Measurements from ENCODE around the gene ADAMTS16. TPM values are rescaled to one million over a fixed set of nuclear protein-coding genes. Genes with fewer than 3 reads are reported as not detected.

Gene ADAMTS16
- total and polyA plus RNA-seq, 2 experiments from 2014 or later, result 0.11 TPM

DNA sequence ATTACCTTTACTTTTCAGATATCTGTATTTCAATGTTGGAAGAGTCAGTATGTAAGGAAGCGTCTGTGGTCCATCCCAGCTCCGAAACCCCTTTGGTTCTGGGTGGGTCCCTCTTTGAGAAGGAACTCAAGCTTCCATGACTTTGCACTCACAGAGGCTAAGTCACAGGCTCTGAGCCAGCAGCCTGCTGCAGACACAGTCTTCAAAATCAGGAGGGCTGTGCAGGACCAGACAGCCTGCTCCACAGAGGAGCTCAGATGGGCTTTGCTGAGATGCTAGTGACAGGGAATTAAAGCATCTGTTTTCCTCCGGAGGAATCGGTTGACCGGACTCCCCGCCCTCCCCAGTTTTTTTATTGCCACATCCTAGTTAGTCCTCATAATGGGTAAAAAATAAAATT lies 155.9 kb downstream of the ADAMTS16 start:
- TF ChIP-seq EZH2phosphoT487 (IDR thresholded peaks at IDR 0.05; ENCODE audit: insufficient read depth, low read depth) (no peak), EZH2 (IDR thresholded peaks at IDR 0.05; ENCODE audit: insufficient read depth, poor library complexity, severe bottlenecking) (no peak)
- no peak for DNase-seq
- Histone ChIP-seq H3K79me2 (ENCODE audit: insufficient read depth) (no peaks in the 10 kb centered on the region), H3K9me2 (ENCODE audit: insufficient read depth) (no peaks in the 10 kb centered on the region), H3F3A (ENCODE audit: insufficient read depth) (no peaks in the 10 kb centered on the region), H3K27me3 (replicated peaks; ENCODE audit: insufficient read depth) (peaks cover 23% of the 10 kb centered on the region), H3K4me3 (no peak overlapping the region), H3K9ac (no peak overlapping the region), H2AFZ (no peak overlapping the region), H3K9me3 (ENCODE audit: low read depth) (no peaks in the 10 kb centered on the region), H4K20me1 (ENCODE audit: insufficient read depth) (no peaks in the 10 kb centered on the region), H3K27ac (no peak overlapping the region), H3K36me3 (ENCODE audit: low read depth) (no peaks in the 10 kb centered on the region), H3K4me1 (ENCODE audit: insufficient read depth) (0 out of 2 replicates have a peak, but pooled peaks cover 2% of the 10 kb centered on the region), H3K4me2 (ENCODE audit: unreplicated experiment) (no peak overlapping the region)
- in situ Hi-C loops (cut with MboI), result no loop called here
- WGBS, 2 experiments (ENCODE audit: low coverage in 1 of 2, low lambda C conversion rate in 2 of 2, missing lambda C conversion rate in 2 of 2), result 62 to 74% methylated on average over 6 of the region's 6 CpGs

GRCh38 chr5:5297432-5298067 lies 157.4 kb downstream of the ADAMTS16 start:
- no peak overlapping the region for H3K4me3 ChIP-seq
- H3K36me3 ChIP-seq (ENCODE audit: low read depth), result no peaks in the 10 kb centered on the region
- DNase-seq, result no peak
- H3K27ac ChIP-seq, result no peak overlapping the region
- H3K4me2 ChIP-seq (ENCODE audit: unreplicated experiment), result no peak overlapping the region
- WGBS, 2 experiments (ENCODE audit: low coverage in 1 of 2, low lambda C conversion rate in 2 of 2, missing lambda C conversion rate in 2 of 2), result 28 to 34% methylated on average over 9 of the region's 9 CpGs
- H4K20me1 ChIP-seq (ENCODE audit: insufficient read depth), result no peaks in the 10 kb centered on the region
- no peaks in the 10 kb centered on the region for H3K4me1 ChIP-seq (ENCODE audit: insufficient read depth)
- no peak overlapping the region for H3K9ac ChIP-seq
- H3K79me2 ChIP-seq (ENCODE audit: insufficient read depth), result no peaks in the 10 kb centered on the region
- no peaks in the 10 kb centered on the region for H3K9me2 ChIP-seq (ENCODE audit: insufficient read depth)
- H3K9me3 ChIP-seq (ENCODE audit: low read depth), result no peaks in the 10 kb centered on the region
- in situ Hi-C loops (cut with MboI), result no loop called here
- H3K27me3 ChIP-seq (replicated peaks; ENCODE audit: insufficient read depth), result peaks cover 23% of the 10 kb centered on the region
- no peaks in the 10 kb centered on the region for H3F3A ChIP-seq (ENCODE audit: insufficient read depth)
- TF ChIP-seq EZH2phosphoT487 (IDR thresholded peaks at IDR 0.05; ENCODE audit: insufficient read depth, low read depth), result no peak
- no peak for TF ChIP-seq EZH2 (IDR thresholded peaks at IDR 0.05; ENCODE audit: insufficient read depth, poor library complexity, severe bottlenecking)
- no peak overlapping the region for H2AFZ ChIP-seq

GRCh38 chr5:5298068-5298633 lies 158.0 kb downstream of the ADAMTS16 start:
- Histone ChIP-seq H3K79me2 (ENCODE audit: insufficient read depth) (no peaks in the 10 kb centered on the region), H3K36me3 (ENCODE audit: low read depth) (no peaks in the 10 kb centered on the region), H3K4me3 (no peak overlapping the region), H3K9me2 (ENCODE audit: insufficient read depth) (no peaks in the 10 kb centered on the region), H3K4me1 (ENCODE audit: insufficient read depth) (no peaks in the 10 kb centered on the region), H3K27ac (no peak overlapping the region), H3K9ac (no peak overlapping the region), H4K20me1 (ENCODE audit: insufficient read depth) (no peaks in the 10 kb centered on the region), H3K4me2 (ENCODE audit: unreplicated experiment) (no peak overlapping the region), H3K9me3 (ENCODE audit: low read depth) (no peaks in the 10 kb centered on the region), H3F3A (ENCODE audit: insufficient read depth) (no peaks in the 10 kb centered on the region), H2AFZ (no peak overlapping the region), H3K27me3 (replicated peaks; ENCODE audit: insufficient read depth) (peaks cover 23% of the 10 kb centered on the region)
- in situ Hi-C loops (cut with MboI), result no loop called here
- 20 to 28% methylated on average over 4 of the region's 4 CpGs for WGBS, 2 experiments (ENCODE audit: low coverage in 1 of 2, low lambda C conversion rate in 2 of 2, missing lambda C conversion rate in 2 of 2)
- DNase-seq, result no peak
- TF ChIP-seq EZH2 (IDR thresholded peaks at IDR 0.05; ENCODE audit: insufficient read depth, poor library complexity, severe bottlenecking) (no peak), EZH2phosphoT487 (IDR thresholded peaks at IDR 0.05; ENCODE audit: insufficient read depth, low read depth) (no peak)

DNA sequence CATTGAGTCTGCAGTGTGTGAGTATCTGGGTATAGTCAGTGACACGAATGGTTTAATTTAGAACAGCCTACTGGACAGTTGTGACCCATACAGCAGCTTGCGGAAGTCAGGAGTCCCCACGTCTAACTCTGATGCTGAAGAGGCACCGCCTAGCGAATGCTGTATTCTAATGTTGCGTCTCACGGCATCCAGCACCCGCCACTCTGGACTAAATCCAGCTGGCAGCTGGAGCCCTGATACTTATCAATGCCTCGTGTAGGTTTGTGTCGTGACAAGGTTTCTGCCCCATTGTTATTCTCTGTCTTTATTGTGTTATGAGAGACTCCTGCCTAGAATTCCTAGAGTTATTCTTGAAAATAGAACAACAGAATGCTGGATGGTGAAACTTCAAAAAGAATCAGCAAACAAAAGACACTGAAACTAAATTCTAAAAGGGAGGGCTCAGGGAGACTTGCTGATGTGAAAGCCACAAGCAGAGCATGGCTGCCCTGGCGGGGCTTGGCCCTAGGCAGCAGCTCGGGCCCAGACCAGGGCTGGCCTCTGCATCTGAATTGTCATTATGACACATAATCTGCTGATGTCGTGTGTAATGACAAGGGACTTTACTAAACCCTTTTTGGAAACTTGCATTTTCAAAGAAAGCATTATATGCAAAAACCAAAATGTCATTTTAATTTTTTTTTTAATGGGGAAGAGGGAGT lies 158.9 kb downstream of the ADAMTS16 start:
- Histone ChIP-seq H3K4me3 (no peak overlapping the region), H3K9me2 (ENCODE audit: insufficient read depth) (no peaks in the 10 kb centered on the region), H3F3A (ENCODE audit: insufficient read depth) (no peaks in the 10 kb centered on the region), H3K4me2 (ENCODE audit: unreplicated experiment) (no peak overlapping the region), H3K4me1 (ENCODE audit: insufficient read depth) (no peaks in the 10 kb centered on the region), H3K9ac (no peak overlapping the region), H3K9me3 (ENCODE audit: low read depth) (no peaks in the 10 kb centered on the region), H3K79me2 (ENCODE audit: insufficient read depth) (no peaks in the 10 kb centered on the region), H3K36me3 (ENCODE audit: low read depth) (no peaks in the 10 kb centered on the region), H3K27ac (no peak overlapping the region), H2AFZ (no peak overlapping the region), H3K27me3 (replicated peaks; ENCODE audit: insufficient read depth) (peaks cover 23% of the 10 kb centered on the region), H4K20me1 (ENCODE audit: insufficient read depth) (no peaks in the 10 kb centered on the region)
- in situ Hi-C loops (cut with MboI), result no loop called here
- DNase-seq, result no peak
- 57 to 62% methylated on average over 13 of the region's 13 CpGs for WGBS, 2 experiments (ENCODE audit: low coverage in 1 of 2, low lambda C conversion rate in 2 of 2, missing lambda C conversion rate in 2 of 2)
- TF ChIP-seq EZH2 (IDR thresholded peaks at IDR 0.05; ENCODE audit: insufficient read depth, poor library complexity, severe bottlenecking) (no peak), EZH2phosphoT487 (IDR thresholded peaks at IDR 0.05; ENCODE audit: insufficient read depth, low read depth) (no peak)
